K562 (cell line): Measurements from ENCODE around the gene URB2. TPM values are rescaled to one million over a fixed set of nuclear protein-coding genes. Genes with fewer than 3 reads are reported as not detected.

Experiments used
- CBFB ChIP-seq: sonication (generic); formaldehyde crosslinking; IDR thresholded peaks from 2 replicates; pipeline ENCODE4 v1.4.0; 2020; ENCODE audit warnings: mild to moderate bottlenecking, missing genetic modification reagents
- CBX2 ChIP-seq: fragments of 200-600 bp; sonication (generic); IDR thresholded peaks from one replicate; pipeline ENCODE4 v1.6.1; 2012; ENCODE audit warnings: mild to moderate bottlenecking, low read length, inconsistent platforms; ENCODE audit not compliant: insufficient read depth, poor library complexity, severe bottlenecking
- DEAF1 ChIP-seq: fragments of 450-650 bp; formaldehyde crosslinking; IDR thresholded peaks from 2 replicates; pipeline ENCODE4 v1.4.0; 2020; ENCODE audit warnings: mild to moderate bottlenecking, moderate library complexity
- EZH2 ChIP-seq: IDR thresholded peaks from 2 replicates; pipeline ENCODE4 v1.6.1; 2012; ENCODE audit warnings: low read depth, mild to moderate bottlenecking, inconsistent platforms, low read length, borderline replicate concordance
- GATAD2A ChIP-seq: fragments of 450-650 bp; IDR thresholded peaks from 2 replicates; pipeline ENCODE4 v1.6.1; 2017
- GMEB1 ChIP-seq: fragments of 250-450 bp; sonication (Bioruptor Pico); IDR thresholded peaks from 2 replicates; pipeline ENCODE4 v1.4.0; 2020; ENCODE audit warnings: mild to moderate bottlenecking
- IFI16 ChIP-seq: fragments of 250-450 bp; sonication (Bioruptor Pico); IDR thresholded peaks from 2 replicates; pipeline ENCODE4 v2.1.2; 2022; ENCODE audit warnings: mild to moderate bottlenecking, inconsistent platforms
- NFIC ChIP-seq: fragments of 450-650 bp; IDR thresholded peaks from 2 replicates; pipeline ENCODE4 v1.6.1; 2017; ENCODE audit warnings: mild to moderate bottlenecking, inconsistent platforms
- NFIX ChIP-seq: fragments of 250-450 bp; sonication (Bioruptor Pico); IDR thresholded peaks from 2 replicates; pipeline ENCODE4 v1.4.0; 2020; ENCODE audit warnings: low read depth, mild to moderate bottlenecking, moderate library complexity
- NR0B1 ChIP-seq: fragments of 450-650 bp; IDR thresholded peaks from one replicate; pipeline ENCODE4 v1.6.1; 2018; ENCODE audit warnings: mild to moderate bottlenecking, moderate library complexity; ENCODE audit not compliant: partially characterized antibody
- PHTF2 ChIP-seq: fragments of 250-450 bp; sonication (Bioruptor Pico); IDR thresholded peaks from 2 replicates; pipeline ENCODE4 v1.5.0; 2021; ENCODE audit warnings: mild to moderate bottlenecking
- RBM25 ChIP-seq: fragments of 200-400 bp; formaldehyde crosslinking; IDR thresholded peaks from 2 replicates; pipeline ENCODE4 v1.6.1; 2018; ENCODE audit warnings: low read length, low read depth, moderate library complexity; ENCODE audit not compliant: severe bottlenecking
- ZFP30 ChIP-seq: fragments of 250-450 bp; sonication (Bioruptor Pico); IDR thresholded peaks from 2 replicates; pipeline ENCODE4 v1.8.0; 2022; ENCODE audit warnings: moderate library complexity, mild to moderate bottlenecking, inconsistent platforms, borderline replicate concordance
- ZNF41 ChIP-seq: fragments of 250-450 bp; sonication (Bioruptor Pico); conservative IDR thresholded peaks from 2 replicates; pipeline ENCODE4 v1.4.0; 2020; ENCODE audit warnings: mild to moderate bottlenecking
- ZNF592 ChIP-seq: fragments of 450-650 bp; IDR thresholded peaks from 2 replicates; pipeline ENCODE4 v1.6.1; 2017; ENCODE audit warnings: antibody characterized with exemption, mild to moderate bottlenecking
- polyA plus RNA-seq, 8 experiments: library from polyadenylated mRNA; depleted of rRNA in 4 of 8; stranded (reverse) in 5 of 8; unstranded in 3 of 8; fragments of >200 nt; fragmentation: Nextera tagmentation in 2 of 8; fragmentation: Illumina TruSeq in 1 of 8; extraction: Ambion mirVana in 2 of 8; extraction: Trizol in 1 of 8; gene quantifications; 2 replicates each; pipeline versions ENCODE4 v1.2.1 to v1.2.3, GENCODE V29; 2011 to 2014; ENCODE audit warnings: inconsistent platforms in 1 of 8, missing spikeins in 1 of 8
- total RNA-seq, 7 experiments: library from RNA; depleted of rRNA in 6 of 7; stranded (reverse); fragments of >200 nt in 6 of 7; fragmentation: Illumina TruSeq in 2 of 7; extraction: Trizol in 2 of 7; gene quantifications; 2 replicates each; pipeline versions ENCODE4 v1.2.1 to v1.2.3, GENCODE V29; 2011 to 2021; ENCODE audit warnings: low replicate concordance in 1 of 7
- TF ChIP-seq, protein P1 (sequence below), 3 experiments: IDR thresholded peaks in 2 of 3; conservative IDR thresholded peaks in 1 of 3; 2 replicates each; pipeline ENCODE4 v1.5.1; 2011 to 2012; ENCODE audit warnings: low read length in 3 of 3, mild to moderate bottlenecking in 3 of 3, control low read depth in 2 of 3, improper control_type of control experiment in 1 of 3, inconsistent platforms in 1 of 3, low read depth in 1 of 3, mixed read lengths in 1 of 3, moderate library complexity in 1 of 3; ENCODE audit not compliant: insufficient read depth in 2 of 3

Gene URB2
- total and polyA plus RNA-seq, 9 of the 15 experiments (the other 6 are each of a cell fraction or from before 2014, with no cell fraction given), result 2.8 to 28.3 (median 19.0) TPM

DNA sequence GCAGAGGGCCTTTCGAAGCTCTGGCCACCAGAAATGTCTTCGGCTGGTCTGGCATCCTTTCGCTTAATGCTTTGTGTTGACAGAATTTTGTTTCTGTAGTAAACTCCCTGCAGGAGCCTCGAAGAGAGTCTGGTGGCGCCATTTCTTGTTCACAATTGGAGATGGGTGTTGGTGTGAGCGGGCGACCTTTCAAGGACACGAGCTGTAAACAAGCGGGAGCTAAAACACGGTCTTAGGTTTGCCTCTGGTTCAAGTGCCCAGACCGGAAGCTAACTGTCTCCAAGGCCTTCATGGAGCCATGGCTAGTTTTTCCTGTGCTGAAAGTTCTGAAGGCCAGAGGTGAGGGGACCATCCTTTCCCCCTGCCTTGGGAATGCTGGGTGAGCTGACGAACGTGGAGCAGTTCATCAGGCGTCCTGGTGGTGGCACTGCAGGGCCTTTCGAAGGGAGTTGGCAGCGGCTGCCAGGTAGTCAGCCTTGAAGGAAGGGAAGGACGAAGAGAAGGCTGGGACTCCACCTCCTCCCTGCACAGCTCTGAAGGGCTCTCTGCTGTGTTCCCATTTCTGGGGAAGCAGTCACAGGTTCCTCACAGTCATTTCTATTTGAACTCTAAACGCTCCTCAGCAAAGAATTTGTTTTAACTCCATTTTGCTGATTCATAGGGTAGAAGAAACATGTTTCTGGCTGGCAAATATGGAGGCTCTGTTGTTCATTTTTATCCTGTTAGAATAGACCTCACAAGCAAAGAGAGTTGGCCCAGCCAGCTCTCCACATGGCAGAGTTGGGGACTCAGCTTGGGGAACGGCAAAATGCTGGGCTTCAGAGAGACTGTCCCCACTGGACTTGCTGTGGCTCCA, 35.2 kb downstream of the URB2 start (continued):
- TF ChIP-seq PHTF2 (CRISPR knock-in tag), result no peak
- peak; percentile 74; the same call in 1 of the 2 replicates for TF ChIP-seq ZNF592
- no peak for TF ChIP-seq CBX2
- TF ChIP-seq GMEB1 (CRISPR knock-in tag), result no peak
- TF ChIP-seq DEAF1, result peak; percentile 47; the same call in 1 of the 2 replicates
- no peak for TF ChIP-seq NR0B1
- no peak for TF ChIP-seq NFIX (CRISPR knock-in tag)
- no peak for TF ChIP-seq ZFP30 (CRISPR knock-in tag)
- TF ChIP-seq RBM25, result no peak
- TF ChIP-seq GATAD2A, result no peak
- TF ChIP-seq EZH2, result no peak
- peak; percentile 43; the same call in 1 of the 2 replicates for TF ChIP-seq NFIC
- TF ChIP-seq, protein P1, sequence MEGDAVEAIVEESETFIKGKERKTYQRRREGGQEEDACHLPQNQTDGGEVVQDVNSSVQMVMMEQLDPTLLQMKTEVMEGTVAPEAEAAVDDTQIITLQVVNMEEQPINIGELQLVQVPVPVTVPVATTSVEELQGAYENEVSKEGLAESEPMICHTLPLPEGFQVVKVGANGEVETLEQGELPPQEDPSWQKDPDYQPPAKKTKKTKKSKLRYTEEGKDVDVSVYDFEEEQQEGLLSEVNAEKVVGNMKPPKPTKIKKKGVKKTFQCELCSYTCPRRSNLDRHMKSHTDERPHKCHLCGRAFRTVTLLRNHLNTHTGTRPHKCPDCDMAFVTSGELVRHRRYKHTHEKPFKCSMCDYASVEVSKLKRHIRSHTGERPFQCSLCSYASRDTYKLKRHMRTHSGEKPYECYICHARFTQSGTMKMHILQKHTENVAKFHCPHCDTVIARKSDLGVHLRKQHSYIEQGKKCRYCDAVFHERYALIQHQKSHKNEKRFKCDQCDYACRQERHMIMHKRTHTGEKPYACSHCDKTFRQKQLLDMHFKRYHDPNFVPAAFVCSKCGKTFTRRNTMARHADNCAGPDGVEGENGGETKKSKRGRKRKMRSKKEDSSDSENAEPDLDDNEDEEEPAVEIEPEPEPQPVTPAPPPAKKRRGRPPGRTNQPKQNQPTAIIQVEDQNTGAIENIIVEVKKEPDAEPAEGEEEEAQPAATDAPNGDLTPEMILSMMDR (IDR thresholded peaks at IDR 0.05 in 2 of 3, conservative IDR thresholded peaks at IDR 0.05 in 1 of 3; ENCODE audit: insufficient read depth in 2 of 3, low read depth in 1 of 3, low read length in 3 of 3), result peak; percentile 77 to 96 (median 91)
- no peak for TF ChIP-seq IFI16 (CRISPR knock-in tag)
- peak; percentile 46; the same call in 1 of the 2 replicates for TF ChIP-seq ZNF41 (CRISPR knock-in tag)
- no peak for TF ChIP-seq CBFB (CRISPR knock-in tag)
